Measurements from ENCODE around the gene ZNF14.

DNA sequence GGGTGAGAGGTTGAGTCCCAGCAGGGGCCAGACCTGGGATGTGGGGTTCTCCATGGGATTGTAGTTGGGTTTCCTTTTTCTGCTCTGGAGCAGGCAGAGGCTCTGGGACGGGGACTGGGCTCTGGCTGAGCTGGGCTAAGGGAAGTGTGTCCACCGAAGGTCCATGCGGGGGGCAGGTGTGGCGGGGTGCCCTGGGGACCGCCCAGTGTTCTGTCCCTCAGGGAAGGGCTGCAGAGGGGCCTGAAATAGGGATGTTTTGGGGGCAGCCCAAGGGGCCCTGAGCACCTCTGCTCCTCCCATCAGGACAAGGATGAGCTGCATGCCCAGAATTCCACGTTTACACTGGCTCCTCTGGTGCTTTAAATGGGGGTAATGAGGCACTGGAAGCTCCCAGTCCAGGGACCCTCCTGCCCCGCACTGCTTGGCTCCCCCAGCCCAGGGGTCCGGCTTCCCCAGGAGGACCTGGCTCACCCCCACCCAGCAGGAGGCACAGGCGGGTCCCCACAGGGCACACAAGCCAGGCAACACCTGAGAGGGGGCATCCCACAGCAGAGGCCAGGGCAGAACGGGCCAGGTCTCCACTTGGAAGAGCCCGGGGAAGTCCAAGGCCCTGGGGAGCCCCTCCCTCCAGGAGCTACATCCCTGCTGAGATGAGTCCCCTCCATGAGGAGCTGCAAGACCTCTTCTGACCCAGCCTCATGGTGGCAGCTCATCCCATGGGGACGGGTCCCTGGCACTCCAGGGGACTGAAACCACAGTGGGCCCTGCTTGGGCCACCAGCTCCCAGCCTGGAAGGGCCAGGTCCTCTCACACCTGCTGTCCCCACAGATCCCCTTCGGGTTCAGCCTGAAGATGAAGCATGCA, 14.7 kb upstream of the ZNF14 start:
- TF ChIP-seq, protein P1, sequence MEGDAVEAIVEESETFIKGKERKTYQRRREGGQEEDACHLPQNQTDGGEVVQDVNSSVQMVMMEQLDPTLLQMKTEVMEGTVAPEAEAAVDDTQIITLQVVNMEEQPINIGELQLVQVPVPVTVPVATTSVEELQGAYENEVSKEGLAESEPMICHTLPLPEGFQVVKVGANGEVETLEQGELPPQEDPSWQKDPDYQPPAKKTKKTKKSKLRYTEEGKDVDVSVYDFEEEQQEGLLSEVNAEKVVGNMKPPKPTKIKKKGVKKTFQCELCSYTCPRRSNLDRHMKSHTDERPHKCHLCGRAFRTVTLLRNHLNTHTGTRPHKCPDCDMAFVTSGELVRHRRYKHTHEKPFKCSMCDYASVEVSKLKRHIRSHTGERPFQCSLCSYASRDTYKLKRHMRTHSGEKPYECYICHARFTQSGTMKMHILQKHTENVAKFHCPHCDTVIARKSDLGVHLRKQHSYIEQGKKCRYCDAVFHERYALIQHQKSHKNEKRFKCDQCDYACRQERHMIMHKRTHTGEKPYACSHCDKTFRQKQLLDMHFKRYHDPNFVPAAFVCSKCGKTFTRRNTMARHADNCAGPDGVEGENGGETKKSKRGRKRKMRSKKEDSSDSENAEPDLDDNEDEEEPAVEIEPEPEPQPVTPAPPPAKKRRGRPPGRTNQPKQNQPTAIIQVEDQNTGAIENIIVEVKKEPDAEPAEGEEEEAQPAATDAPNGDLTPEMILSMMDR (IDR thresholded peaks at IDR 0.05): no peak
- no peak for TF ChIP-seq POLR2A (IDR thresholded peaks at IDR 0.05)

All from adrenal gland (tissue), 5 donors.